ENCODE data around the gene FAHD1.

The FAHD1 gene

DNA sequence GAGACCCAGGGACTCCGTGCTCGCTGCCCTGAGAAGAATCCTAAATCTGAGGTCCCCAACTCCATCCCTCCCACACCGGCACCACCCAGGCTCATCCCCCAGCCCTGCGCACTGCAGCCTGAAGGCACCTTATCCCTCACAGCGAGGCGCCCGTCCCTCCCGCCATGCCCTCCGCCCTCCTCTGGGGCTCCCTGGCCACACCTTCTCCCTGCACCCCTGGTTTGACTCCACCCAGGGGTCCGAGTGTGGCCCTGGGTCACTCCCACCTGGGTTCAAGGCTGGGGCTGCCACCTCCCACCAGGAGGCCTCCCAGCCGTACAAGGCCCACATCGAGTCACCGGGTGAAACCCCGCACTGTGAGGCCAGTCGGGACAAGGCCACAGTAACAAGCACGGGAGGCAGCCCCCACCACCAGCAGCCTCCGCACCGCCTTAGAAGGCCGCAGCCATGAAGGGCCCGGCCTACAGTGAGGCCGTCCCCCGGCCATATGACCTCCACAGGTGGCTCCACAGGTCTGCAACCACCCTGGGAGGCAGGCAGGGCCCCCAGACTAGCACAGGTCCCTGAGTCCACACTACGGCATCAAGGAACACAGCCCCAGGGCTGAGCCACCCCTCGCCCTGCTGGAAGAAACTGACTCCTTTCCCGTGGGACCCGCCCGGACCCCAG, 8.7 kb upstream of the FAHD1 start:
- H3K4me3 ChIP-seq (ENCODE audit: low read depth, low read length), result no peak overlapping the region
- TF ChIP-seq, protein P1, sequence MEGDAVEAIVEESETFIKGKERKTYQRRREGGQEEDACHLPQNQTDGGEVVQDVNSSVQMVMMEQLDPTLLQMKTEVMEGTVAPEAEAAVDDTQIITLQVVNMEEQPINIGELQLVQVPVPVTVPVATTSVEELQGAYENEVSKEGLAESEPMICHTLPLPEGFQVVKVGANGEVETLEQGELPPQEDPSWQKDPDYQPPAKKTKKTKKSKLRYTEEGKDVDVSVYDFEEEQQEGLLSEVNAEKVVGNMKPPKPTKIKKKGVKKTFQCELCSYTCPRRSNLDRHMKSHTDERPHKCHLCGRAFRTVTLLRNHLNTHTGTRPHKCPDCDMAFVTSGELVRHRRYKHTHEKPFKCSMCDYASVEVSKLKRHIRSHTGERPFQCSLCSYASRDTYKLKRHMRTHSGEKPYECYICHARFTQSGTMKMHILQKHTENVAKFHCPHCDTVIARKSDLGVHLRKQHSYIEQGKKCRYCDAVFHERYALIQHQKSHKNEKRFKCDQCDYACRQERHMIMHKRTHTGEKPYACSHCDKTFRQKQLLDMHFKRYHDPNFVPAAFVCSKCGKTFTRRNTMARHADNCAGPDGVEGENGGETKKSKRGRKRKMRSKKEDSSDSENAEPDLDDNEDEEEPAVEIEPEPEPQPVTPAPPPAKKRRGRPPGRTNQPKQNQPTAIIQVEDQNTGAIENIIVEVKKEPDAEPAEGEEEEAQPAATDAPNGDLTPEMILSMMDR (IDR thresholded peaks at IDR 0.05; ENCODE audit: borderline replicate concordance, insufficient read depth, low read depth, low read length), result no peak

DNA sequence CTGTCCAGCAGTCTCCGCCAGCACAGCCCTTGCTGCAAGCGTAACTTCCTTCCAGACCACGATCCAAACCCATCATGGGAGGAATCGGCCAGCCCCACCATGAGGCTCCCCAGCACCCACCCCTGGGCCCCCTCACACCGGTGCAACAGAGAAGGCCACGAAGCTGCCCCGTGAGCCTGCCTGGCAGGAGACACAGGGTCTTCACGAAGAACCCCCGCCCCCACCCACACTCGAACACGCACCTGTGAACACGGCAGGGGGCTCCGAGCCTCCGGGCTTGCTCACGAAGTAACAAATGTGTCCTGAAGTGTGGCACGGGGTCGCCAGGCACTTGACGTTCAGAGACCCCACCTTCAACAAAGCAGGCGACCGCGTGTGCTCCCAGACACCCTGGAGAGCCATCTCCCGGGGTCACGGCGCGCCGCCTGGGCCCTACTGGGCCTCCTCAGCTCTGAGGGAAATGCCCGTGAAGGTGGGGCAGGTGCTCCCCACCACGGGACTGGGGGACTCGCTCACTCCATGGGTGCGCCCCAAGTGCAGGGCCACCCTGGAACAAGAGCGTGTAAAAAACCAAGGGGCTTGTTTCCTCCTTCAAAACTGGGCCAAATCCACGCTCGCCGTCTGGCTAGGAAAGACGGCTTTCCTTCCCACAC, 8.0 kb upstream of the FAHD1 start:
- no peak overlapping the region for H3K4me3 ChIP-seq (ENCODE audit: low read depth, low read length)
- TF ChIP-seq, protein P1 (IDR thresholded peaks at IDR 0.05; ENCODE audit: borderline replicate concordance, insufficient read depth, low read depth, low read length), result no peak

DNA sequence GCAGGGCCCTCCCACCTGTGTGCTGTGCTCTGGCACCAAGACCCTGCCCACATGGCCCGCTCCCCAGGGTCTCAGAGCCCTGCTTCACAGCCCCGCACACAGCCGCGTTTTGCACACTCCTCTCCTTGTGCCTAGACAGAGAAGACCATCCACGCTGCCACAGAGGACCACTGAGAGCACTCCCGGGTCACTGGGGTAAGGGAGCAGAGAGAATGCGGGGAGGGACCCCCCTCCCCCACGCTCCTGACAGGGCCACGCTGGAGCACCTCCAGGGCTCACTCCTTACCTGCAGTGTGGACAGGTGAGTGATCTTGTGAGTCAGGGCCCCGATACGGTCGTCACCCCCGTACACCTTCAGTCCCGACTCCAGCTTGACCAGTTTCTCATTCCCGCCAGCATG, 7.4 kb upstream of the FAHD1 start:
- no peak overlapping the region for H3K4me3 ChIP-seq (ENCODE audit: low read depth, low read length)
- TF ChIP-seq, protein P1 (IDR thresholded peaks at IDR 0.05; ENCODE audit: borderline replicate concordance, insufficient read depth, low read depth, low read length), result no peak

DNA sequence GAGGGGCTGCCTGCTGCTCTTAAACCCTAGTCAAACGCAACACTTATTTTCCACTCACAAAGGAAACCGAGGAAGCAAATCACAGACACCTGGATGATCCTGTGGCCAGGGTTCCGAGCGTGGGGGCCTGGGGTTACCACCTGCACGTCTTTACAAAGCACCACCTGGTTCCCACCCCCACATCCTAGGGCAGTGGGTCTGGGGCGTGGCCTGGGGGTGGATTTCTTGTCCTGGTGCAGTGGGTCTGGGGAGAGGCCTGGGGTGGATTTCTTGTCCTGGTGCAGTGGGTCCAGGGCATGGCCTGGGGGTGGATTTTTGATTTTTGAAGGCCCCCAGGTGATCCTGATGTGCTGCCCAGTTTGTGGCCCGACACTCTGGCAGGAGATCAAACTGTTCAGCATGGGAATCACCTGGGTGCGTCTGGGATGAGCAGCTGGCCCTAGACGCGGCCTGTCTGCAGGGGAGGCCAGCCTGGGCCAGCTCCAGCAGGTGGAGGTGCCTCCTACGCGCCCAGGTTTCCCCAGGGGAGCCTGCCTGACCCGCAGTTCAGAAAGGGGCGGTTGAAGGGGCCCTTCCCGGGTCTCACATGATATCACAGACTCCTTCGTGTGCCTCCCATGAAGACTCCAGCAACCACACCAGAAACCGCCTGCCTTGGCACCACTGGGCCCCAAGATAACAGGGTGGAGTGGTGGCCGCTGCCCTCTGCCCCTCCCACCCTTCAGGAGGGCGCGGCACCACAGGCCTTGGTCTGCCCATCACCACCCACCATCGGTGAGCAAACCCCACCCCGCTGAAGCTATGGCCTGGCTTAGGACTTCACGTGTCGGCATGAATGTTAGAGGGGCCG, 6.7 kb upstream of the FAHD1 start:
- TF ChIP-seq, protein P1 (IDR thresholded peaks at IDR 0.05; ENCODE audit: borderline replicate concordance, insufficient read depth, low read depth, low read length), result no peak
- H3K4me3 ChIP-seq (ENCODE audit: low read depth, low read length), result no peak overlapping the region

DNA sequence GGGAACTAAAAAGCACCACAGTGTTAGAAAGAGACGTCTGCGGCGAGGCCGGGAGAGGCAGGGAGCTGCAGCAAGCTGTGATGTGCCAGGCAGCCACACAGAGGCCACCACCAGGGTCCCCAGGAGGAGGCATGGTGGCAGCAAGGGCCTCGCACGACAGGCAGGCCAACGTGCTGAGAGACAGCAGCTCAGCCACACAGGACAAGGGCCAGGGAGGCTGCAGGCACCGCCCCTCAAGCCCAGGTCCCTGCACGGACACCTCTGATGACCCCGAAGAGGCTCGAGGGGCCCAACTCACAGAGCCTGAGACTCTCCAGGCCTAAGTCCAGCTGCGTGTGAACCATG, 6.1 kb upstream of the FAHD1 start:
- TF ChIP-seq, protein P1 (IDR thresholded peaks at IDR 0.05; ENCODE audit: borderline replicate concordance, insufficient read depth, low read depth, low read length), result no peak
- H3K4me3 ChIP-seq (ENCODE audit: low read depth, low read length), result no peak overlapping the region

DNA sequence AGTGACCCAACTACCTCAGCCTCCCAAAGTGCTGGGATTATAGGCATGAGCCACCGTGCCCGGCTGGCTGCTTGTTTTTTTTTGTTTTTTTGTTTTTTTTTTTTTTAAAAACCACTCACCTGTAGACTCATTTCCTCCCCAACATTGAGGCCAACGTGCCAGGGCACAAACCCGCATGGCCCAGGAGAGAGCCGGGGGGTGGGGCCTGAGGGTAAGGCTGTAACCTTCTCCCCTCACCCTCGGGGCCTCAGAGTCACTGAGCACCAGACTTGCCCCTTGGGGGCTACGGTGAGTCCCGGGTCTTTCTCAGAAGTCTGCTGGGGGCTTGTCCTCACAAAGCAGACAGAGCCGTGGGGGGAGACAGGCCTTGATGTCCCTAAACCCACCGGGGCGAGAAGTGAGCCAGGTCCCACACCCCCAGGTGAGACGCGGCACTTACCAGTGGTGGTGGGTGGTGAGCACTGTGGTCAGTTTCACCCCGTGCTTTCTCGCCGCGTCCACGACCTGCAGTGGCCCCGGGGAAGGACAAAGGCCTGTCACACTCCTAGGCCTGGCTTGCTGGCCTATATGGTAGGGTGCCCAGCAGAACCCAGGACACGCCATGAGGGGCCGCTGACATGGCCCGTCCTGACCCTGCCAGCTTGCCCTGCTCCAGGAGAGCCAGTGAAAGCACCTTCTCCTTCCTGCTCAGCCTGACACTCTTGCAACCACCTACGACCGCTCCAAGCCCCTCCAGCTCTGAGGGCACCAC, 5.0 kb upstream of the FAHD1 start:
- H3K4me3 ChIP-seq (ENCODE audit: low read depth, low read length), result no peak overlapping the region
- TF ChIP-seq, protein P1 (IDR thresholded peaks at IDR 0.05; ENCODE audit: borderline replicate concordance, insufficient read depth, low read depth, low read length), result no peak

All from GM12875 (cell line).